Endothelial cell of umbilical vein (primary cell): ENCODE data around the gene SLC35E2B. TPM values are rescaled to one million over a fixed set of nuclear protein-coding genes. Genes with fewer than 3 reads are reported as not detected.

Experiments used
- BruUV-seq: library from RNA; stranded (reverse); fragments of 400-500 nt; replicated peaks from 2 replicates; lab custom pipeline; 2021; lab: Mats Ljungman, UMichigan
- CTCF ChIA-PET: fragments of 300-600, 350-600 bp; sonication (Branson Sonifier 250); formaldehyde crosslinking; loops from one replicate; lab custom pipeline; 2021; ENCODE audit warnings: antibody characterized with exemption, inconsistent platforms; lab: Charles Lee
- POLR2A ChIA-PET: fragments of 300-600, 350-600 bp; sonication (Branson Sonifier 250); formaldehyde crosslinking; loops from one replicate; lab custom pipeline; 2021; ENCODE audit warnings: antibody characterized with exemption, inconsistent platforms; lab: Charles Lee
- DNase-seq: peaks from one replicate; pipeline ENCODE4 v3.0.0-alpha.2; 2011; ENCODE audit warnings: low read depth, low spot score
- FAIRE-seq: peaks from 2 replicates; lab custom pipeline; 2011; peaks lifted over from hg19 to GRCh38; lab: Jason Lieb, UNC
- H2AFZ ChIP-seq: 2 replicates; pipeline ENCODE4 v1.6.0; 2012; ENCODE audit warnings: low read depth, low read length, control low read depth, inconsistent platforms
- H3K27ac ChIP-seq: 2 replicates; pipeline ENCODE4 v1.5.1; 2011; ENCODE audit warnings: low read depth, mild to moderate bottlenecking, control low read depth, low read length, moderate library complexity; ENCODE audit not compliant: insufficient read depth
- H3K27me3 ChIP-seq, 2 experiments: 2 replicates each; pipeline versions ENCODE4 v1.6.0 to v1.6.1; 2011; ENCODE audit warnings: low read length in 2 of 2, mixed read lengths in 1 of 2; ENCODE audit not compliant: control insufficient read depth in 2 of 2, insufficient read depth in 2 of 2
- H3K36me3 ChIP-seq, 2 experiments: 2 replicates in 1 of 2; 3 replicates in 1 of 2; pipeline ENCODE4 v1.5.1; 2011; ENCODE audit warnings: low read length in 2 of 2, mild to moderate bottlenecking in 1 of 2, moderate library complexity in 1 of 2; ENCODE audit not compliant: control insufficient read depth in 2 of 2, insufficient read depth in 2 of 2; ENCODE audit errors: extremely low read depth in 1 of 2
- H3K4me1 ChIP-seq: 3 replicates; pipeline ENCODE4 v1.5.1; 2011; ENCODE audit warnings: mild to moderate bottlenecking, low read length; ENCODE audit not compliant: control insufficient read depth, insufficient read depth; ENCODE audit errors: extremely low read depth
- H3K4me2 ChIP-seq: 2 replicates; pipeline ENCODE4 v1.6.1; 2011; ENCODE audit warnings: low read length, control low read depth, mixed read lengths; ENCODE audit not compliant: insufficient read depth
- H3K4me3 ChIP-seq, 3 experiments: fragments of 200-600 bp in 1 of 3; sonication (generic), shearing (Covaris generic) in 1 of 3; replicated peaks in 1 of 3; 2 replicates each; pipeline ENCODE4 v1.5.1; 2011 to 2016; ENCODE audit warnings: control low read depth in 3 of 3, low read length in 3 of 3, mild to moderate bottlenecking in 2 of 3, inconsistent platforms in 1 of 3, low read depth in 1 of 3, moderate library complexity in 1 of 3; ENCODE audit not compliant: insufficient read depth in 1 of 3
- H3K79me2 ChIP-seq: 2 replicates; pipeline ENCODE4 v1.6.0; 2012; ENCODE audit warnings: low read length, inconsistent platforms; ENCODE audit not compliant: control insufficient read depth, insufficient read depth
- H3K9ac ChIP-seq: replicated peaks from 2 replicates; pipeline ENCODE3; 2011; ENCODE audit warnings: low read length, control low read depth; ENCODE audit not compliant: insufficient read depth; ENCODE audit errors: extremely low read depth
- H3K9me1 ChIP-seq: replicated peaks from 3 replicates; pipeline ENCODE4 v1.6.0; 2011; ENCODE audit warnings: mild to moderate bottlenecking, low read length; ENCODE audit not compliant: control insufficient read depth, insufficient read depth; ENCODE audit errors: extremely low read depth
- H3K9me3 ChIP-seq: replicated peaks from 2 replicates; pipeline ENCODE4 v1.5.1; 2012; ENCODE audit warnings: low read length, inconsistent platforms; ENCODE audit not compliant: control insufficient read depth, insufficient read depth
- H4K20me1 ChIP-seq: replicated peaks from 2 replicates; pipeline ENCODE3; 2011; ENCODE audit warnings: mild to moderate bottlenecking, low read length; ENCODE audit not compliant: control insufficient read depth, insufficient read depth; ENCODE audit errors: extremely low read depth
- CTCF ChIP-seq, 2 donors: IDR thresholded peaks; 1 replicate in 1 of 2; 2 replicates in 1 of 2; pipeline ENCODE4 v1.5.1; 2011; ENCODE audit warnings: low read length in 2 of 2, mild to moderate bottlenecking in 2 of 2, moderate library complexity in 2 of 2, control low read depth in 1 of 2, inconsistent platforms in 1 of 2, low read depth in 1 of 2; ENCODE audit not compliant: insufficient read depth in 1 of 2; ENCODE audit errors: extremely low read depth in 1 of 2
- EZH2 ChIP-seq: IDR thresholded peaks from 2 replicates; pipeline ENCODE4 v1.6.1; 2012; ENCODE audit warnings: borderline replicate concordance, low read depth, mild to moderate bottlenecking, moderate library complexity, low read length, inconsistent platforms; ENCODE audit not compliant: severe bottlenecking
- FOS ChIP-seq: IDR thresholded peaks from 2 replicates; pipeline ENCODE4 v1.6.1; 2011; ENCODE audit warnings: mild to moderate bottlenecking, low read length, moderate library complexity, borderline replicate concordance; ENCODE audit not compliant: insufficient read depth
- GATA2 ChIP-seq: IDR thresholded peaks from 2 replicates; pipeline ENCODE4 v1.7.0; 2011; ENCODE audit warnings: low read depth, mild to moderate bottlenecking, moderate library complexity, mixed read lengths, low read length; ENCODE audit not compliant: insufficient read length, insufficient read depth
- JUN ChIP-seq: IDR thresholded peaks from 2 replicates; pipeline ENCODE4 v1.6.1; 2011; ENCODE audit warnings: borderline replicate concordance, low read depth; ENCODE audit not compliant: insufficient read length, insufficient read depth
- MAX ChIP-seq: IDR thresholded peaks from 2 replicates; pipeline ENCODE4 v1.6.1; 2011; ENCODE audit not compliant: insufficient read depth, insufficient read length
- MYC ChIP-seq: IDR thresholded peaks from one replicate; pipeline ENCODE4 v1.6.1; 2011; ENCODE audit warnings: mild to moderate bottlenecking, low read depth, low read length
- POLR2A ChIP-seq: IDR thresholded peaks from 2 replicates; pipeline ENCODE4 v1.6.1; 2012; ENCODE audit warnings: low read depth, mild to moderate bottlenecking, control low read depth, low read length
- POLR2AphosphoS5 ChIP-seq: IDR thresholded peaks from 2 replicates; pipeline ENCODE4 v1.6.1; 2012; ENCODE audit warnings: low read depth, mild to moderate bottlenecking, control low read depth, low read length, moderate library complexity; ENCODE audit not compliant: insufficient read depth
- dilution Hi-C: fragments of 300-500 bp; cut with MboI; formaldehyde crosslinking; loops from one replicate; pipeline ENCODE4 v1.15.0; 2019; ENCODE audit warnings: low sequenced_read_pairs; ENCODE audit not compliant: extremely low pct_ligation_motif_present
- intact Hi-C: fragments of 100-400 bp; cut with micrococcal nuclease; formaldehyde crosslinking; loops from one replicate; pipeline ENCODE4 v1.10.0; 2022
- polyA plus RNA-seq, 4 experiments: library from polyadenylated mRNA; depleted of rRNA in 3 of 4; stranded (reverse) in 3 of 4; unstranded in 1 of 4; fragments of >200 nt; gene quantifications; 2 replicates each; pipeline versions ENCODE4 v1.2.1 to v1.2.3, GENCODE V29; 2011 to 2012; ENCODE audit warnings: missing spikeins in 1 of 4
- total RNA-seq: library from RNA; stranded (reverse); gene quantifications from 2 replicates; pipeline ENCODE4 v1.2.3, GENCODE V29; 2021

The SLC35E2B gene
- total and polyA plus RNA-seq, 2 donors (not counting 3 experiments of a cell fraction or from before 2014, with no cell fraction given): 28.0 to 51.2 TPM

GRCh38 chr1:1626207-1627141 is 66.1 kb downstream of the SLC35E2B start:
- dilution Hi-C loops: no loop called here
- Histone ChIP-seq H3K9ac (no peak overlapping the region), H3K4me2 (no peak overlapping the region), H3K4me3 (no peak overlapping the region), H3K9me1 (no peaks in the 10 kb centered on the region), H3K27ac (no peak overlapping the region), H4K20me1 (no peaks in the 10 kb centered on the region), H3K27me3 (peaks cover 0 to 16% of the 10 kb centered on the region in 2 experiments), H3K9me3 (no peaks in the 10 kb centered on the region), H2AFZ (no peak overlapping the region), H3K79me2 (no peaks in the 10 kb centered on the region), H3K4me1 (no peaks in the 10 kb centered on the region), H3K36me3 (no peaks in the 10 kb centered on the region)
- FAIRE-seq: no peak
- no TSS peak for BruUV-seq
- CTCF ChIA-PET: interaction anchor here (1.4 kb wide), 1 partner anchor 11 kb away, joined by 4 read pairs; the partner anchor contains the start of gene MIB2
- no peak for DNase-seq
- intact Hi-C loops: no loop called here
- TF ChIP-seq CTCF (IDR thresholded peaks at IDR 0.05; ENCODE audit: extremely low read depth in 1 of 2, insufficient read depth in 1 of 2, low read depth in 1 of 2, low read length in 2 of 2) (no peak), MAX (no peak), POLR2A (no peak), JUN (no peak), POLR2AphosphoS5 (no peak), MYC (no peak), EZH2 (no peak), GATA2 (no peak), FOS (no peak)
- POLR2A ChIA-PET: no interaction called here
